ENCODE results near the gene GALNT10. TPM values are rescaled to one million over a fixed set of nuclear protein-coding genes. Genes with fewer than 3 reads are reported as not detected.

Gene GALNT10
- total RNA-seq, 1 donor from 2014 or later, result 11.5 TPM

GRCh38 chr5:154240595-154240994, 50.1 kb downstream of the GALNT10 start:
- Histone ChIP-seq H3K4me1 (peaks cover 33% of the 10 kb centered on the region), H3K9me3 (replicated peaks) (no peaks in the 10 kb centered on the region), H3K27ac (replicated peaks) (no peak overlapping the region), H3K36me3 (no peaks in the 10 kb centered on the region), H3K27me3 (ENCODE audit: low read depth) (no peaks in the 10 kb centered on the region), H3K4me3 (no peak overlapping the region)
- no peak for DNase-seq
- no peak for TF ChIP-seq CTCF (IDR thresholded peaks at IDR 0.05; ENCODE audit: borderline replicate concordance)
- intact Hi-C loops (cut with micrococcal nuclease), result no loop called here

GRCh38 chr5:154241021-154241420, 50.5 kb downstream of the GALNT10 start:
- no peaks in the 10 kb centered on the region for H3K27me3 ChIP-seq (ENCODE audit: low read depth)
- H3K4me3 ChIP-seq, result no peak overlapping the region
- H3K4me1 ChIP-seq, result peaks cover 33% of the 10 kb centered on the region
- DNase-seq, result no peak
- intact Hi-C loops (cut with micrococcal nuclease), result no loop called here
- no peaks in the 10 kb centered on the region for H3K36me3 ChIP-seq
- H3K27ac ChIP-seq (replicated peaks), result no peak overlapping the region
- H3K9me3 ChIP-seq (replicated peaks), result no peaks in the 10 kb centered on the region
- TF ChIP-seq CTCF (IDR thresholded peaks at IDR 0.05; ENCODE audit: borderline replicate concordance), result no peak

GRCh38 chr5:154242442-154242841, 51.9 kb downstream of the GALNT10 start:
- Histone ChIP-seq H3K4me3 (no peak overlapping the region), H3K4me1 (peaks cover 27% of the 10 kb centered on the region), H3K27me3 (ENCODE audit: low read depth) (no peaks in the 10 kb centered on the region), H3K27ac (replicated peaks) (no peak overlapping the region), H3K9me3 (replicated peaks) (no peaks in the 10 kb centered on the region), H3K36me3 (no peaks in the 10 kb centered on the region)
- intact Hi-C loops (cut with micrococcal nuclease), result no loop called here
- TF ChIP-seq CTCF (IDR thresholded peaks at IDR 0.05; ENCODE audit: borderline replicate concordance), result no peak
- DNase-seq, result no peak

GRCh38 chr5:154242964-154243376, 52.4 kb downstream of the GALNT10 start:
- intact Hi-C loops (cut with micrococcal nuclease), result no loop called here
- H3K9me3 ChIP-seq (replicated peaks), result no peaks in the 10 kb centered on the region
- H3K4me1 ChIP-seq, result peaks cover 26% of the 10 kb centered on the region

GRCh38 chr5:154243736-154244135, 53.2 kb downstream of the GALNT10 start:
- no peak for TF ChIP-seq CTCF (IDR thresholded peaks at IDR 0.05; ENCODE audit: borderline replicate concordance)
- Histone ChIP-seq H3K9me3 (replicated peaks) (no peaks in the 10 kb centered on the region), H3K27ac (replicated peaks) (no peak overlapping the region), H3K27me3 (ENCODE audit: low read depth) (no peaks in the 10 kb centered on the region), H3K4me3 (no peak overlapping the region), H3K4me1 (peaks cover 18% of the 10 kb centered on the region), H3K36me3 (no peaks in the 10 kb centered on the region)
- intact Hi-C loops (cut with micrococcal nuclease), result no loop called here
- DNase-seq, result no peak

More at GRCh38 chr5:154242964-154243376, 52.4 kb downstream of the GALNT10 start:
- no peak for TF ChIP-seq CTCF (IDR thresholded peaks at IDR 0.05; ENCODE audit: borderline replicate concordance)
- Histone ChIP-seq H3K36me3 (no peaks in the 10 kb centered on the region), H3K27me3 (ENCODE audit: low read depth) (no peaks in the 10 kb centered on the region), H3K27ac (replicated peaks) (no peak overlapping the region), H3K4me3 (no peak overlapping the region)
- no peak for DNase-seq

- no peak overlapping the region for H3K4me3 ChIP-seq
- no peak overlapping the region for H3K27ac ChIP-seq (replicated peaks)
- no peak for TF ChIP-seq CTCF (IDR thresholded peaks at IDR 0.05; ENCODE audit: borderline replicate concordance)
- intact Hi-C loops (cut with micrococcal nuclease), result no loop called here
- H3K36me3 ChIP-seq, result no peaks in the 10 kb centered on the region
- H3K4me1 ChIP-seq, result peaks cover 11% of the 10 kb centered on the region
- no peaks in the 10 kb centered on the region for H3K27me3 ChIP-seq (ENCODE audit: low read depth)
- no peaks in the 10 kb centered on the region for H3K9me3 ChIP-seq (replicated peaks)
- no peak for DNase-seq
These were observed 53.9 kb downstream of the GALNT10 start for GRCh38 chr5:154244476-154244875.

Measured in left ventricle myocardium inferior (tissue), 1 donor.